Measurements from ENCODE around the gene SLC46A1. TPM values are rescaled to one million over a fixed set of nuclear protein-coding genes. Genes with fewer than 3 reads are reported as not detected.

Gene SLC46A1
- total and polyA plus RNA-seq, 2 of the 13 experiments (the other 11 are each of a cell fraction or from before 2014, with no cell fraction given) = 19.6 to 22.6 TPM

- TF ChIP-seq HNF1A (IDR thresholded peaks at IDR 0.05; ENCODE audit: low read depth) = peak; percentile 67; the same call in 1 of the 2 replicates
- TF ChIP-seq HNF1A (CRISPR knock-in tag; IDR thresholded peaks at IDR 0.05; ENCODE audit: borderline replicate concordance) = peak; percentile 82; the same call in 1 of the 2 replicates
These were observed 35.8 kb downstream of the SLC46A1 start, which contains the start of gene VTN (continued) for GRCh38 chr17:28370035-28370743.

- in situ Hi-C loops (cut with HindIII; ENCODE audit: extremely low pct_ligation_motif_present, low pct_unique_long_range_greater_than_20kb) (no loop called here), intact Hi-C loops (cut with micrococcal nuclease; ENCODE audit: unreplicated experiment) (loop anchor here (1.0 to 2.0 kb wide), 2 partner anchors 34 to 47 kb away; partner anchors contain the start of genes IFT20 and TNFAIP1)
- H3K79me2 ChIP-seq (ENCODE audit: insufficient read depth, low read length) = peaks cover 7% of the 10 kb centered on the region
- no peaks in the 10 kb centered on the region for H3K27me3 ChIP-seq (ENCODE audit: control insufficient read depth in 1 of 2, insufficient read depth in 2 of 2, low read length in 2 of 2)
- H3K27ac ChIP-seq (ENCODE audit: extremely low read length, insufficient read depth, low read length) = peak overlapping the region; percentile 92
- no peaks in the 10 kb centered on the region for H4K20me1 ChIP-seq (ENCODE audit: insufficient read depth, low read length)
- peak overlapping the region; percentile 96 for H3K4me2 ChIP-seq (ENCODE audit: low read depth, low read length)
- peaks cover 52% of the 10 kb centered on the region for H3K4me1 ChIP-seq (ENCODE audit: insufficient read depth, low read length)
- CTCF ChIA-PET (ENCODE audit: low intra/inter-chr PET ratio, low total read pairs) = no interaction called here
- no peaks in the 10 kb centered on the region; a peak in 1 of 5 replicates for H3K36me3 ChIP-seq (replicated peaks in 1 of 2; ENCODE audit: control insufficient read depth in 1 of 2, insufficient read depth in 2 of 2, low read length in 2 of 2)
- WGBS (ENCODE audit: low lambda C conversion rate) = 6% methylated on average over 6 of the region's 10 CpGs
- DNase-seq (ENCODE audit: low spot score) (peak; percentile 28), ATAC-seq (peak; percentile 27), FAIRE-seq (no peak)
- H2AFZ ChIP-seq (ENCODE audit: low read length) = no peak overlapping the region
- H3K9ac ChIP-seq (ENCODE audit: insufficient read depth, low read depth, low read length) = peak overlapping the region; percentile 74
- no peaks in the 10 kb centered on the region for H3K9me3 ChIP-seq (ENCODE audit: low read length)
- TSS peak; percentile 81 for BruUV-seq (replicated peaks)
- POLR2A ChIA-PET = interaction anchor here (0.7 to 8.3 kb wide), 15 partner anchors 9 to 350 kb away, joined by 3 to 183 read pairs (median 8); partner anchors contain the start of genes IFT20, POLDIP2, RPL23A and SLC46A1
- peak overlapping the region; percentile 49 to 77 (median 51) for H3K4me3 ChIP-seq (replicated peaks in 1 of 3; ENCODE audit: insufficient read depth in 1 of 3, low read depth in 2 of 3, low read length in 3 of 3)
- TF ChIP-seq CTCF (CRISPR knock-in tag; IDR thresholded peaks at IDR 0.05) (peak; percentile 71), NR2F6 (IDR thresholded peaks at IDR 0.05) (peak; percentile 88), NR2F6 (CRISPR knock-in tag; IDR thresholded peaks at IDR 0.05) (peak; percentile 49), HMGXB4 (CRISPR knock-in tag; IDR thresholded peaks at IDR 0.05; ENCODE audit: borderline replicate concordance in 1 of 2, low read depth in 1 of 2) (peak in 1 of 2 experiments; percentile 52; a peak in 2 of 4 replicates), ZNF687 (CRISPR knock-in tag; IDR thresholded peaks at IDR 0.05) (0 out of 2 replicates have a peak, but pooled peaks have one; percentile 79), ZNF616 (CRISPR knock-in tag; IDR thresholded peaks at IDR 0.05; ENCODE audit: low read depth) (no peak)
These were observed 36.4 kb downstream of the SLC46A1 start for GRCh38 chr17:28369684-28370034.
